Central memory CD8-positive, alpha-beta T cell (primary cell): ENCODE data around the gene SRSF5.
A peak's percentile ranks its signal among the peaks of the same experiment; 100 is the strongest.

Source experiments
- ATAC-seq: fragments of 150-1000 bp; cut with Tn5 transposase; replicated peaks from 2 replicates; pipeline ENCODE4 v1.10.0; 2022; ENCODE audit warnings: mild to moderate bottlenecking, moderate FRiP score, moderate number of reproducible peaks; ENCODE audit not compliant: poor library complexity, severe bottlenecking; ENCODE audit errors: extremely low read depth
- DNase-seq, 2 donors: peaks; one replicate each; pipeline ENCODE4 v3.0.0; 2021; ENCODE audit warnings: low spot score in 2 of 2
- H3K27ac Mint-ChIP-seq: one replicate; pipeline ENCODE4 v1.8.0; 2022; ENCODE audit warnings: low read depth, mild to moderate bottlenecking, moderate library complexity, mixed read lengths
- H3K27me3 Mint-ChIP-seq: one replicate; pipeline ENCODE4 v1.8.0; 2022; ENCODE audit warnings: mixed read lengths
- H3K36me3 Mint-ChIP-seq: one replicate; pipeline ENCODE4 v1.8.0; 2022; ENCODE audit warnings: mild to moderate bottlenecking, moderate library complexity, mixed read lengths; ENCODE audit not compliant: insufficient read depth
- H3K4me1 Mint-ChIP-seq: one replicate; pipeline ENCODE4 v1.8.0; 2022; ENCODE audit warnings: mixed read lengths
- H3K4me3 Mint-ChIP-seq: one replicate; pipeline ENCODE4 v1.8.0; 2022; ENCODE audit warnings: mild to moderate bottlenecking, moderate library complexity, mixed read lengths
- H3K9me3 Mint-ChIP-seq: one replicate; pipeline ENCODE4 v1.8.0; 2022; ENCODE audit warnings: mixed read lengths

Gene SRSF5

GRCh38 chr14:69773571-69774276 lies 6.8 kb downstream of the SRSF5 start:
- H3K9me3 Mint-ChIP-seq = no peaks in the 10 kb centered on the region
- H3K27ac Mint-ChIP-seq = peak overlapping the region; percentile 46
- peaks cover 91% of the 10 kb centered on the region for H3K36me3 Mint-ChIP-seq
- H3K4me3 Mint-ChIP-seq = peak overlapping the region; percentile 13
- H3K4me1 Mint-ChIP-seq = peaks cover 68% of the 10 kb centered on the region
- DNase-seq = no peak
- ATAC-seq = peak; percentile 25
- H3K27me3 Mint-ChIP-seq = no peaks in the 10 kb centered on the region

- ATAC-seq (no peak), DNase-seq (no peak)
- Mint-ChIP-seq H3K27me3 (no peaks in the 10 kb centered on the region), H3K36me3 (peaks cover 87% of the 10 kb centered on the region), H3K9me3 (no peaks in the 10 kb centered on the region), H3K27ac (peak overlapping the region; percentile 49), H3K4me3 (peak overlapping the region; percentile 41), H3K4me1 (peaks cover 58% of the 10 kb centered on the region)
Measured at GRCh38 chr14:69775012-69775411, 8.1 kb downstream of the SRSF5 start.

GRCh38 chr14:69776875-69777453 lies 10.0 kb downstream of the SRSF5 start:
- no peaks in the 10 kb centered on the region for H3K27me3 Mint-ChIP-seq
- H3K36me3 Mint-ChIP-seq = peaks cover 80% of the 10 kb centered on the region
- no peaks in the 10 kb centered on the region for H3K9me3 Mint-ChIP-seq
- DNase-seq (no peak), ATAC-seq (no peak)
- peaks cover 53% of the 10 kb centered on the region for H3K4me1 Mint-ChIP-seq
- no peak overlapping the region for H3K4me3 Mint-ChIP-seq
- peak overlapping the region; percentile 27 for H3K27ac Mint-ChIP-seq

- peak overlapping the region; percentile 3 for H3K4me3 Mint-ChIP-seq
- H3K9me3 Mint-ChIP-seq = no peaks in the 10 kb centered on the region
- no peaks in the 10 kb centered on the region for H3K27me3 Mint-ChIP-seq
- DNase-seq (no peak), ATAC-seq (no peak)
- peaks cover 33% of the 10 kb centered on the region for H3K4me1 Mint-ChIP-seq
- peak overlapping the region; percentile 64 for H3K27ac Mint-ChIP-seq
- peaks cover 59% of the 10 kb centered on the region for H3K36me3 Mint-ChIP-seq
Measured at GRCh38 chr14:69779088-69779487, 12.1 kb downstream of the SRSF5 start.

GRCh38 chr14:69780092-69780491 lies 13.2 kb downstream of the SRSF5 start:
- no peak for ATAC-seq
- H3K4me3 Mint-ChIP-seq = no peak overlapping the region

GRCh38 chr14:69780952-69781351 lies 14.0 kb downstream of the SRSF5 start:
- no peaks in the 10 kb centered on the region for H3K27me3 Mint-ChIP-seq
- H3K36me3 Mint-ChIP-seq = peaks cover 41% of the 10 kb centered on the region
- H3K4me3 Mint-ChIP-seq = no peak overlapping the region
- peaks cover 25% of the 10 kb centered on the region for H3K4me1 Mint-ChIP-seq
- DNase-seq (no peak), ATAC-seq (no peak)
- H3K27ac Mint-ChIP-seq = peak overlapping the region; percentile 2
- H3K9me3 Mint-ChIP-seq = no peaks in the 10 kb centered on the region

More at GRCh38 chr14:69780092-69780491, 13.2 kb downstream of the SRSF5 start:
- DNase-seq = no peak
- no peaks in the 10 kb centered on the region for H3K9me3 Mint-ChIP-seq
- H3K27ac Mint-ChIP-seq = no peak overlapping the region
- H3K36me3 Mint-ChIP-seq = peaks cover 49% of the 10 kb centered on the region
- H3K27me3 Mint-ChIP-seq = no peaks in the 10 kb centered on the region
- H3K4me1 Mint-ChIP-seq = peaks cover 31% of the 10 kb centered on the region

GRCh38 chr14:69784942-69785341 lies 18.0 kb downstream of the SRSF5 start:
- ATAC-seq (no peak), DNase-seq (no peak)
- Mint-ChIP-seq H3K36me3 (peaks cover 11% of the 10 kb centered on the region), H3K4me3 (no peak overlapping the region), H3K4me1 (peaks cover 9% of the 10 kb centered on the region), H3K27me3 (no peaks in the 10 kb centered on the region), H3K27ac (no peak overlapping the region), H3K9me3 (no peaks in the 10 kb centered on the region)

- H3K27me3 Mint-ChIP-seq = no peaks in the 10 kb centered on the region
- H3K36me3 Mint-ChIP-seq = peaks cover 1% of the 10 kb centered on the region
- H3K27ac Mint-ChIP-seq = no peak overlapping the region
- ATAC-seq (no peak), DNase-seq (no peak)
- H3K4me3 Mint-ChIP-seq = no peak overlapping the region
- H3K9me3 Mint-ChIP-seq = no peaks in the 10 kb centered on the region
- no peaks in the 10 kb centered on the region for H3K4me1 Mint-ChIP-seq
Measured at GRCh38 chr14:69786603-69787002, 19.7 kb downstream of the SRSF5 start.

- H3K27me3 Mint-ChIP-seq = no peaks in the 10 kb centered on the region
- DNase-seq = no peak
- H3K27ac Mint-ChIP-seq = no peak overlapping the region
- H3K9me3 Mint-ChIP-seq = no peaks in the 10 kb centered on the region
- no peaks in the 10 kb centered on the region for H3K4me1 Mint-ChIP-seq
- ATAC-seq = no peak
- no peak overlapping the region for H3K4me3 Mint-ChIP-seq
- H3K36me3 Mint-ChIP-seq = no peaks in the 10 kb centered on the region
Measured at GRCh38 chr14:69789118-69789640, 22.2 kb downstream of the SRSF5 start.

- no peak for DNase-seq
- H3K4me3 Mint-ChIP-seq = no peak overlapping the region
- no peak for ATAC-seq
- H3K4me1 Mint-ChIP-seq = no peaks in the 10 kb centered on the region
- no peak overlapping the region for H3K27ac Mint-ChIP-seq
- H3K27me3 Mint-ChIP-seq = no peaks in the 10 kb centered on the region
- no peaks in the 10 kb centered on the region for H3K36me3 Mint-ChIP-seq
- no peaks in the 10 kb centered on the region for H3K9me3 Mint-ChIP-seq
Measured at GRCh38 chr14:69792887-69793421, 26.0 kb downstream of the SRSF5 start.

GRCh38 chr14:69794791-69795190 lies 27.8 kb downstream of the SRSF5 start:
- no peak for ATAC-seq
- Mint-ChIP-seq H3K4me3 (no peak overlapping the region), H3K36me3 (no peaks in the 10 kb centered on the region), H3K9me3 (no peaks in the 10 kb centered on the region), H3K27me3 (peaks cover 2% of the 10 kb centered on the region), H3K27ac (no peak overlapping the region), H3K4me1 (no peaks in the 10 kb centered on the region)
- no peak for DNase-seq

GRCh38 chr14:69795691-69796090 lies 28.7 kb downstream of the SRSF5 start:
- DNase-seq (no peak), ATAC-seq (no peak)
- H3K4me3 Mint-ChIP-seq = no peak overlapping the region
- H3K4me1 Mint-ChIP-seq = no peaks in the 10 kb centered on the region
- peaks cover 11% of the 10 kb centered on the region for H3K27me3 Mint-ChIP-seq
- no peak overlapping the region for H3K27ac Mint-ChIP-seq
- H3K9me3 Mint-ChIP-seq = no peaks in the 10 kb centered on the region
- no peaks in the 10 kb centered on the region for H3K36me3 Mint-ChIP-seq
